Suprapubic skin (tissue), 4 donors: ENCODE data around the gene RNF19B. TPM values are rescaled to one million over a fixed set of nuclear protein-coding genes. Genes with fewer than 3 reads are reported as not detected.

Experiments used
- DNase-seq, 2 donors: peaks; one replicate each; pipeline ENCODE4 v3.0.0-alpha.2; 2019; ENCODE audit warnings: low spot score in 2 of 2
- H3K27ac ChIP-seq: fragments of 200-600 bp; sonication (generic); one replicate; pipeline ENCODE4 v1.5.1; 2019
- H3K27me3 ChIP-seq: fragments of 200-600 bp; sonication (generic); one replicate; pipeline ENCODE4 v1.5.1; 2019
- H3K36me3 ChIP-seq: fragments of 200-600 bp; sonication (generic); one replicate; pipeline ENCODE4 v1.5.1; 2019
- H3K4me1 ChIP-seq: fragments of 200-600 bp; sonication (generic); one replicate; pipeline ENCODE4 v1.5.1; 2019
- H3K4me3 ChIP-seq: fragments of 200-600 bp; sonication (generic); one replicate; pipeline ENCODE4 v1.5.1; 2019; ENCODE audit warnings: mild to moderate bottlenecking
- H3K9me3 ChIP-seq: fragments of 200-600 bp; sonication (generic); one replicate; pipeline ENCODE4 v1.5.1; 2019
- CTCF ChIP-seq, 2 donors: fragments of 200-600 bp in 1 of 2; fragments of 450-650 bp in 1 of 2; sonication (generic) in 1 of 2; IDR thresholded peaks; one replicate each; pipeline ENCODE4 v1.5.1; 2016 to 2019; ENCODE audit warnings: antibody characterized with exemption in 2 of 2, mild to moderate bottlenecking in 1 of 2, moderate library complexity in 1 of 2
- EP300 ChIP-seq: sonication (generic); formaldehyde crosslinking; IDR thresholded peaks from one replicate; pipeline ENCODE4 v1.6.1; 2017; ENCODE audit warnings: antibody characterized with exemption
- POLR2A ChIP-seq, 2 donors: fragments of 450-650 bp; IDR thresholded peaks; one replicate each; pipeline ENCODE4 v1.6.1; 2017; ENCODE audit warnings: antibody characterized with exemption in 2 of 2, mild to moderate bottlenecking in 2 of 2, moderate library complexity in 2 of 2
- POLR2AphosphoS5 ChIP-seq, 3 donors: sonication (generic); formaldehyde crosslinking; IDR thresholded peaks; one replicate each; pipeline ENCODE4 v1.6.1; 2017; ENCODE audit warnings: antibody characterized with exemption in 3 of 3
- WGBS: methylation state at CpG from one replicate; pipeline ENCODE4 v1.1.5; 2018; 5-methylcytosine and 5-hydroxymethylcytosine counted together
- total RNA-seq, 4 donors: library from RNA; depleted of rRNA; stranded (reverse); fragments of >200 nt; gene quantifications; one replicate each; pipeline ENCODE4 v1.1.0, GENCODE V29; 2016

Gene RNF19B
- total RNA-seq, 4 donors from 2014 or later: 33.1 to 55.5 (median 43.0) TPM

- TF ChIP-seq POLR2AphosphoS5 (IDR thresholded peaks at IDR 0.05): no peak
- no peak for TF ChIP-seq CTCF (IDR thresholded peaks at IDR 0.05)
- no peak for TF ChIP-seq POLR2A (IDR thresholded peaks at IDR 0.05)
- no peak for TF ChIP-seq EP300
- 59% methylated on average over 2 of the region's 2 CpGs for WGBS
- H3K9me3 ChIP-seq: no peaks in the 10 kb centered on the region
- no peak overlapping the region for H3K27ac ChIP-seq
- no peak overlapping the region for H3K4me3 ChIP-seq
- no peaks in the 10 kb centered on the region for H3K27me3 ChIP-seq
- DNase-seq: no peak
- peaks cover 22% of the 10 kb centered on the region for H3K4me1 ChIP-seq
- H3K36me3 ChIP-seq: no peaks in the 10 kb centered on the region
Observed at GRCh38 chr1:32904797-32905196, 59.8 kb downstream of the RNF19B start.

GRCh38 chr1:32903991-32904785 lies 60.4 kb downstream of the RNF19B start:
- DNase-seq: no peak
- TF ChIP-seq EP300 (no peak), POLR2AphosphoS5 (IDR thresholded peaks at IDR 0.05) (no peak), CTCF (IDR thresholded peaks at IDR 0.05) (no peak), POLR2A (IDR thresholded peaks at IDR 0.05) (no peak)
- Histone ChIP-seq H3K27ac (no peak overlapping the region), H3K27me3 (no peaks in the 10 kb centered on the region), H3K4me3 (no peak overlapping the region), H3K4me1 (peaks cover 22% of the 10 kb centered on the region), H3K9me3 (no peaks in the 10 kb centered on the region), H3K36me3 (no peaks in the 10 kb centered on the region)
- 70% methylated on average over 3 of the region's 3 CpGs for WGBS

- Histone ChIP-seq H3K4me1 (peaks cover 22% of the 10 kb centered on the region), H3K27ac (no peak overlapping the region), H3K36me3 (no peaks in the 10 kb centered on the region), H3K9me3 (no peaks in the 10 kb centered on the region), H3K4me3 (no peak overlapping the region), H3K27me3 (no peaks in the 10 kb centered on the region)
- 84% methylated on average over 2 of the region's 6 CpGs for WGBS
- TF ChIP-seq EP300 (no peak), POLR2AphosphoS5 (IDR thresholded peaks at IDR 0.05) (no peak), POLR2A (IDR thresholded peaks at IDR 0.05) (no peak), CTCF (IDR thresholded peaks at IDR 0.05) (no peak)
- DNase-seq: no peak
Observed at GRCh38 chr1:32902535-32902920, 62.1 kb downstream of the RNF19B start.

- 78% methylated on average over 6 of the region's 24 CpGs for WGBS
- Histone ChIP-seq H3K36me3 (no peaks in the 10 kb centered on the region), H3K9me3 (no peaks in the 10 kb centered on the region), H3K27me3 (no peaks in the 10 kb centered on the region), H3K27ac (peak overlapping the region; percentile 60), H3K4me1 (peaks cover 20% of the 10 kb centered on the region), H3K4me3 (peak overlapping the region; percentile 79)
- no peak for DNase-seq
- TF ChIP-seq EP300: no peak
- TF ChIP-seq CTCF (IDR thresholded peaks at IDR 0.05): no peak
- no peak for TF ChIP-seq POLR2A (IDR thresholded peaks at IDR 0.05)
- TF ChIP-seq POLR2AphosphoS5 (IDR thresholded peaks at IDR 0.05): no peak
Observed at GRCh38 chr1:32901823-32902534, 62.6 kb downstream of the RNF19B start.
